Measurements from ENCODE around the gene FXYD2. TPM values are rescaled to one million over a fixed set of nuclear protein-coding genes. Genes with fewer than 3 reads are reported as not detected.

The FXYD2 gene
- total and polyA plus RNA-seq, 9 of the 15 experiments (the other 6 are each of a cell fraction or from before 2014, with no cell fraction given), result not detected

DNA sequence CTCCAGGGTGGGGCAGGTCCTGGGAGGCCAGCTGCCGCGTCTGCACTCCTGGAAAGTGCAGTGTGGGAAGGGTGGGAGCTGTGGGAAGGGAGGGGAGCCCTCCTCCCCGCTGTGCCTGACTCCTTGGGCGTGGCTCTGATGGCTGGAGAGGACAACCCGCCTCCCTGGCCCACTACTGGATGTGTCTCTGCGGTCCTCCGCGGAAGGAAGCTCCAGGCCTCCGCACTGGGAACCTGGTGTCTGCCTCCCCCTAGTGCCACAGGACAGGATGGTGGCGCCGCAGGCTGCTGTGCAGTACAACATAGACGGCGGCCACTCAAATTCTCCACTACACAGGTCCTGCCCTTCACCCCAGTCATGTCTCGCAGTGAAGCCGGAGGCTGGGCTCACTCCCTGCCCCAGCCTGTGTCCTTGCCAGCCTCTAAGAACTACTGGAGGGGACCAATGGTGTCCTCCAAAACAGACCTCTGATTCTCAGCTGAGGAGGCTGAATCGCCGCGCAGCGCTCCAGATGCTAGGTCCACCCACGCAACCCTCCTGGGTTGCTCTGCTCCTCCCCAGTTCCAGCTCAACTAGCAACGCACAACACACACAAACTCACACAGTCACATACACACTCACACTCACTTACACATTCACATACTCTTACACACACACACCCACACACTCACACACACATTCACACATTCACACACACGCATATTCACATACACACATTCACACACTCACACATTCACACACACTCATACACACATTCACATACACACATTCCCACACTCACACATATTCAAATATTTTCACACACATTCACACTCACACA lies 15.1 kb downstream of the FXYD2 start (continued):
- TF ChIP-seq, protein P1, sequence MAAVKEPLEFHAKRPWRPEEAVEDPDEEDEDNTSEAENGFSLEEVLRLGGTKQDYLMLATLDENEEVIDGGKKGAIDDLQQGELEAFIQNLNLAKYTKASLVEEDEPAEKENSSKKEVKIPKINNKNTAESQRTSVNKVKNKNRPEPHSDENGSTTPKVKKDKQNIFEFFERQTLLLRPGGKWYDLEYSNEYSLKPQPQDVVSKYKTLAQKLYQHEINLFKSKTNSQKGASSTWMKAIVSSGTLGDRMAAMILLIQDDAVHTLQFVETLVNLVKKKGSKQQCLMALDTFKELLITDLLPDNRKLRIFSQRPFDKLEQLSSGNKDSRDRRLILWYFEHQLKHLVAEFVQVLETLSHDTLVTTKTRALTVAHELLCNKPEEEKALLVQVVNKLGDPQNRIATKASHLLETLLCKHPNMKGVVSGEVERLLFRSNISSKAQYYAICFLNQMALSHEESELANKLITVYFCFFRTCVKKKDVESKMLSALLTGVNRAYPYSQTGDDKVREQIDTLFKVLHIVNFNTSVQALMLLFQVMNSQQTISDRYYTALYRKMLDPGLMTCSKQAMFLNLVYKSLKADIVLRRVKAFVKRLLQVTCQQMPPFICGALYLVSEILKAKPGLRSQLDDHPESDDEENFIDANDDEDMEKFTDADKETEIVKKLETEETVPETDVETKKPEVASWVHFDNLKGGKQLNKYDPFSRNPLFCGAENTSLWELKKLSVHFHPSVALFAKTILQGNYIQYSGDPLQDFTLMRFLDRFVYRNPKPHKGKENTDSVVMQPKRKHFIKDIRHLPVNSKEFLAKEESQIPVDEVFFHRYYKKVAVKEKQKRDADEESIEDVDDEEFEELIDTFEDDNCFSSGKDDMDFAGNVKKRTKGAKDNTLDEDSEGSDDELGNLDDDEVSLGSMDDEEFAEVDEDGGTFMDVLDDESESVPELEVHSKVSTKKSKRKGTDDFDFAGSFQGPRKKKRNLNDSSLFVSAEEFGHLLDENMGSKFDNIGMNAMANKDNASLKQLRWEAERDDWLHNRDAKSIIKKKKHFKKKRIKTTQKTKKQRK (IDR thresholded peaks at IDR 0.05; ENCODE audit: borderline replicate concordance, low read depth, low read length), result no peak
- no peak for TF ChIP-seq TCF7L2 (IDR thresholded peaks at IDR 0.05; ENCODE audit: low read depth, low read length)
- no peak for TF ChIP-seq ZNF589 (CRISPR knock-in tag; IDR thresholded peaks at IDR 0.05; ENCODE audit: low read depth)
- TF ChIP-seq POLR3A (IDR thresholded peaks at IDR 0.05; ENCODE audit: borderline replicate concordance, extremely low read depth, insufficient read depth, insufficient read length), result no peak
- no peak for TF ChIP-seq CREM (IDR thresholded peaks at IDR 0.05; ENCODE audit: low read depth)
- no peak for TF ChIP-seq ZNF253 (CRISPR knock-in tag; conservative IDR thresholded peaks at IDR 0.05)
- TF ChIP-seq RB1 (IDR thresholded peaks at IDR 0.05; ENCODE audit: low read depth), result peak; percentile 38; the same call in 1 of the 2 replicates
- TF ChIP-seq STAT5B (CRISPR knock-in tag; IDR thresholded peaks at IDR 0.05), result no peak
- no peak for TF ChIP-seq EP300 (IDR thresholded peaks at IDR 0.05; ENCODE audit: low read length)
- no peak for TF ChIP-seq PTBP1 (IDR thresholded peaks at IDR 0.05; ENCODE audit: low read depth, low read length)
- TF ChIP-seq TBP (optimal IDR thresholded peaks at IDR 0.05; ENCODE audit: low read depth, low read length), result no peak
- no peak for TF ChIP-seq ETV5 (CRISPR knock-in tag; IDR thresholded peaks at IDR 0.05; ENCODE audit: low read depth)
- TF ChIP-seq MAFF (IDR thresholded peaks at IDR 0.05; ENCODE audit: low read length), result no peak
- TF ChIP-seq ZNF143 (CRISPR knock-in tag; IDR thresholded peaks at IDR 0.05), result no peak
- TF ChIP-seq, protein P2, sequence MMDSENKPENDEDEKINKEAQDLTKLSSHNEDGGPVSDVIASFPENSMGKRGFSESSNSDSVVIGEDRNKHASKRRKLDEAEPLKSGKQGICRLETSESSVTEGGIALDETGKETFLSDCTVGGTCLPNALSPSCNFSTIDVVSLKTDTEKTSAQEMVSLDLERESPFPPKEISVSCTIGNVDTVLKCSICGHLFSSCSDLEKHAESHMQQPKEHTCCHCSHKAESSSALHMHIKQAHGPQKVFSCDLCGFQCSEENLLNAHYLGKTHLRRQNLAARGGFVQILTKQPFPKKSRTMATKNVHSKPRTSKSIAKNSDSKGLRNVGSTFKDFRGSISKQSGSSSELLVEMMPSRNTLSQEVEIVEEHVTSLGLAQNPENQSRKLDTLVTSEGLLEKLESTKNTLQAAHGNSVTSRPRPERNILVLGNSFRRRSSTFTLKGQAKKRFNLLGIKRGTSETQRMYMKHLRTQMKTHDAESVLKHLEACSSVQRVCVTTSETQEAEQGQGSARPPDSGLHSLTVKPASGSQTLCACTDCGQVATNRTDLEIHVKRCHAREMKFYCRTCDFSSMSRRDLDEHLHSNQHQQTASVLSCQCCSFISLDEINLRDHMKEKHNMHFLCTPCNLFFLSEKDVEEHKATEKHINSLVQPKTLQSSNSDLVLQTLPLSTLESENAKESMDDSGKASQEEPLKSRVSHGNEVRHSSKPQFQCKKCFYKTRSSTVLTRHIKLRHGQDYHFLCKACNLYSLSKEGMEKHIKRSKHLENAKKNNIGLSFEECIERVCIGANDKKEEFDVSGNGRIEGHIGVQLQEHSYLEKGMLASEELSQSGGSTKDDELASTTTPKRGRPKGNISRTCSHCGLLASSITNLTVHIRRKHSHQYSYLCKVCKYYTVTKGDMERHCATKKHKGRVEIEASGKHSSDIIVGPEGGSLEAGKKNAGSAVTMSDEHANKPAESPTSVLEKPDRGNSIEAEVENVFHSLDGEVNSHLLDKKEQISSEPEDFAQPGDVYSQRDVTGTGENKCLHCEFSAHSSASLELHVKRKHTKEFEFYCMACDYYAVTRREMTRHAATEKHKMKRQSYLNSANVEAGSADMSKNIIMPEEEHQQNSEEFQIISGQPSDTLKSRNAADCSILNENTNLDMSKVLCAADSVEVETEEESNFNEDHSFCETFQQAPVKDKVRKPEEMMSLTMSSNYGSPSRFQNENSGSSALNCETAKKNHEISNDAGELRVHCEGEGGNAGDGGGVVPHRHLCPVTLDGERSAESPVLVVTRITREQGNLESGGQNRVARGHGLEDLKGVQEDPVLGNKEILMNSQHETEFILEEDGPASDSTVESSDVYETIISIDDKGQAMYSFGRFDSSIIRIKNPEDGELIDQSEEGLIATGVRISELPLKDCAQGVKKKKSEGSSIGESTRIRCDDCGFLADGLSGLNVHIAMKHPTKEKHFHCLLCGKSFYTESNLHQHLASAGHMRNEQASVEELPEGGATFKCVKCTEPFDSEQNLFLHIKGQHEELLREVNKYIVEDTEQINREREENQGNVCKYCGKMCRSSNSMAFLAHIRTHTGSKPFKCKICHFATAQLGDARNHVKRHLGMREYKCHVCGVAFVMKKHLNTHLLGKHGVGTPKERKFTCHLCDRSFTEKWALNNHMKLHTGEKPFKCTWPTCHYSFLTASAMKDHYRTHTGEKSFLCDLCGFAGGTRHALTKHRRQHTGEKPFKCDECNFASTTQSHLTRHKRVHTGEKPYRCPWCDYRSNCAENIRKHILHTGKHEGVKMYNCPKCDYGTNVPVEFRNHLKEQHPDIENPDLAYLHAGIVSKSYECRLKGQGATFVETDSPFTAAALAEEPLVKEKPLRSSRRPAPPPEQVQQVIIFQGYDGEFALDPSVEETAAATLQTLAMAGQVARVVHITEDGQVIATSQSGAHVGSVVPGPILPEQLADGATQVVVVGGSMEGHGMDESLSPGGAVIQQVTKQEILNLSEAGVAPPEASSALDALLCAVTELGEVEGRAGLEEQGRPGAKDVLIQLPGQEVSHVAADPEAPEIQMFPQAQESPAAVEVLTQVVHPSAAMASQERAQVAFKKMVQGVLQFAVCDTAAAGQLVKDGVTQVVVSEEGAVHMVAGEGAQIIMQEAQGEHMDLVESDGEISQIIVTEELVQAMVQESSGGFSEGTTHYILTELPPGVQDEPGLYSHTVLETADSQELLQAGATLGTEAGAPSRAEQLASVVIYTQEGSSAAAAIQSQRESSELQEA (IDR thresholded peaks at IDR 0.05; ENCODE audit: low read depth), result peak; percentile 37; the same call in 1 of the 2 replicates
- TF ChIP-seq YBX1 (IDR thresholded peaks at IDR 0.05), result 0 out of 2 replicates have a peak, but pooled peaks have one; percentile 20
- no peak for TF ChIP-seq XRCC3 (IDR thresholded peaks at IDR 0.05)
